Pancreas (tissue), 10 donors: ENCODE measurements around the gene CCDC122. TPM values are rescaled to one million over a fixed set of nuclear protein-coding genes. Genes with fewer than 3 reads are reported as not detected.

Source experiments
- ATAC-seq, 4 donors: fragments of 200-7000 bp; cut with Tn5 transposase; one replicate each; pipeline versions ENCODE4 v1.8.0 to v1.9.1; 2020; ENCODE audit warnings: mild to moderate bottlenecking in 4 of 4, moderate library complexity in 4 of 4
- DNase-seq, 6 donors: peaks; one replicate each; pipeline ENCODE4 v3.0.0-alpha.2; 2020
- FAIRE-seq: peaks from 2 replicates; lab custom pipeline; 2012; peaks lifted over from hg19 to GRCh38; lab: Jason Lieb, UNC
- H3K27ac ChIP-seq, 4 donors: fragments of 200-600 bp; sonication (generic); 1 replicate in 3 of 4; 2 replicates in 1 of 4; pipeline versions ENCODE4 v1.5.0 to v1.8.0; 2020
- H3K27me3 ChIP-seq, 4 donors: fragments of 200-600 bp; one replicate each; pipeline ENCODE4 v1.8.0; 2021
- H3K36me3 ChIP-seq, 3 donors: fragments of 200-600 bp; sonication (generic) in 1 of 3; one replicate each; pipeline versions ENCODE4 v1.5.0 to v1.8.0; 2020 to 2021
- H3K4me1 ChIP-seq, 3 donors: fragments of 200-600 bp; one replicate each; pipeline ENCODE4 v1.8.0; 2021
- H3K4me3 ChIP-seq, 4 donors: fragments of 200-600 bp; sonication (generic) in 2 of 4; one replicate each; pipeline versions ENCODE4 v1.5.0 to v1.8.0; 2020 to 2021
- H3K9me3 ChIP-seq, 4 donors: fragments of 200-600 bp; one replicate each; pipeline ENCODE4 v1.8.0; 2021
- WGBS, 2 donors: extraction: QIAGEN DNeasy Blood & Tissue Kit; methylation state at CpG; one replicate each; pipeline ENCODE4 v1.1.7; 2013; 5-methylcytosine and 5-hydroxymethylcytosine counted together
- intact Hi-C, 3 donors: fragments of 100-400 bp; cut with DNase I; formaldehyde crosslinking; loops; one replicate each; pipeline versions ENCODE4 v1.11.1 to v1.14.2; 2022
- polyA plus RNA-seq, 2 donors: library from polyadenylated mRNA; stranded (reverse); fragments of 200-250 nt; gene quantifications; one replicate each; pipeline ENCODE4 v1.2.3, GENCODE V29; 2013
- total RNA-seq, 6 donors: library from RNA; stranded (reverse); fragmentation: NEBNext Ultra II Directional in 4 of 6; extraction: Animal tissue kit (Norgen Biotek cat#: 25700) in 4 of 6; gene quantifications; one replicate each; pipeline versions ENCODE4 v1.2.1 to v1.2.4, GENCODE V29; 2021 to 2023
- TF ChIP-seq, protein P1 (sequence below), 4 donors: fragments of 200-600 bp; sonication (generic) in 3 of 4; IDR thresholded peaks; one replicate each; pipeline versions ENCODE4 v1.5.0 to v1.8.0; 2021; ENCODE audit warnings: antibody characterized with exemption in 4 of 4
- donor health status: healthy with polysubstance abuse.
- donor health status: DM: no; HTN: no; CAD: no; lungs with moderate emphysema.
- donor health status: DM: no; HTN: no; CAD: no.
- donor health status: control.
- donor health status: control.
- donor health status: Bipolar disorder and iron deficiency.
- donor health status: DM: yes; HTN: yes; CAD: no.
- donor health status: DM: no; HTN: no; CAD: no.
- donor health status: DM: no; HTN: no; CAD: no.
- donor health status: DM: yes; HTN: yes; CAD: no.

Gene CCDC122
- total and polyA plus RNA-seq, 8 donors = 2.9 to 7.3 (median 4.7) TPM

DNA sequence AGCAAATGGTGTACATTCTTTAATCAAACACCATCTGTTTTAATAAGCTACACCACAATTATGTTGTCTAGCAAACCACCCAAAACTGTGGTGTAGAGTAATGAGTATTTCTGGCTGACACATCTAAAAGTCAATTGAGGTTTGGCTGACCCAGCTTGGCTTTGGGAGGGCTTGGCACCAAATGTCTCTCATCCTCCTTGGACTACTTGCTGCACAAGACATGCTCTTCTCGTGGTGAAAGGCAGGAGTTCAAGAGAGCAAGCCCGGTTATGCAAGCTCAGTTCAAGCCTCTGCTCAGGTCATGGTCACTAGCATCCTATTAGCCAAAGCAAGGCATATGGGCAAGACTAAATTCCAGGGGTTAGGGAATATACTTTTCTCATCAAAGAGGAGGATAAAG, 37.3 kb upstream of the CCDC122 start:
- intact Hi-C loops = loop anchor here in 1 of 3 donors (10.0 kb wide), 1 partner anchor 128 kb away; no protein-coding TSS in a partner anchor

DNA sequence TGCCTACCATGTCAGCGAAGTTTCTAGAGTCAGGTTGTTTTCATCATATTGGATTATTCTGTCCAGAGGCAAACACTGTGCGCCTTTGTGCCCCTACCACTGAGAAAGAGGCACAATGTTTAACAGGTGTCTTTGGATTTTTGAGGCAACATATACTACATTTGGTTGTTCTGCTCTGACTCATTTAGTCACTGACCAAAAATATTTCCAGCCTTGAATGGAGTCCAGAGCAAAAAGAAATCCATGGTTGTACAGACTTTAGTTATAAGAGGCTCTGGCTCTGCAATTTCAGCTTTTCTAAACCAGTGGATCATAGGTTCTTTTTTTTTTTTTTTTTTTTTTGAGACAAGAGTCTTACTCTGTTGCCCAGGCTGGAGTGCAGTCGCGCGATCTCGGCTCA, 35.9 kb upstream of the CCDC122 start:
- DNase-seq (no peak), ATAC-seq (peak in 1 of 4 donors; percentile 24), FAIRE-seq (no peak)
- intact Hi-C loops = loop anchor here in 1 of 3 donors (10.0 kb wide), 1 partner anchor 129 kb away; no protein-coding TSS in a partner anchor
- Histone ChIP-seq H3K9me3 (no peaks in the 10 kb centered on the region), H3K4me1 (no peaks in the 10 kb centered on the region), H3K4me3 (no peak overlapping the region), H3K27me3 (no peaks in the 10 kb centered on the region), H3K36me3 (no peaks in the 10 kb centered on the region), H3K27ac (no peak overlapping the region)
- TF ChIP-seq, protein P1, sequence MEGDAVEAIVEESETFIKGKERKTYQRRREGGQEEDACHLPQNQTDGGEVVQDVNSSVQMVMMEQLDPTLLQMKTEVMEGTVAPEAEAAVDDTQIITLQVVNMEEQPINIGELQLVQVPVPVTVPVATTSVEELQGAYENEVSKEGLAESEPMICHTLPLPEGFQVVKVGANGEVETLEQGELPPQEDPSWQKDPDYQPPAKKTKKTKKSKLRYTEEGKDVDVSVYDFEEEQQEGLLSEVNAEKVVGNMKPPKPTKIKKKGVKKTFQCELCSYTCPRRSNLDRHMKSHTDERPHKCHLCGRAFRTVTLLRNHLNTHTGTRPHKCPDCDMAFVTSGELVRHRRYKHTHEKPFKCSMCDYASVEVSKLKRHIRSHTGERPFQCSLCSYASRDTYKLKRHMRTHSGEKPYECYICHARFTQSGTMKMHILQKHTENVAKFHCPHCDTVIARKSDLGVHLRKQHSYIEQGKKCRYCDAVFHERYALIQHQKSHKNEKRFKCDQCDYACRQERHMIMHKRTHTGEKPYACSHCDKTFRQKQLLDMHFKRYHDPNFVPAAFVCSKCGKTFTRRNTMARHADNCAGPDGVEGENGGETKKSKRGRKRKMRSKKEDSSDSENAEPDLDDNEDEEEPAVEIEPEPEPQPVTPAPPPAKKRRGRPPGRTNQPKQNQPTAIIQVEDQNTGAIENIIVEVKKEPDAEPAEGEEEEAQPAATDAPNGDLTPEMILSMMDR (IDR thresholded peaks at IDR 0.05) = no peak
- 85 to 97% methylated on average over 6 of the region's 6 CpGs for WGBS, 2 donors

More for the DNA sequence above, 37.3 kb upstream of the CCDC122 start:
- FAIRE-seq (no peak), DNase-seq (no peak), ATAC-seq (no peak)
- Histone ChIP-seq H3K4me3 (no peak overlapping the region), H3K9me3 (no peaks in the 10 kb centered on the region), H3K4me1 (no peaks in the 10 kb centered on the region), H3K27ac (no peak overlapping the region), H3K27me3 (no peaks in the 10 kb centered on the region), H3K36me3 (no peaks in the 10 kb centered on the region)
- TF ChIP-seq, protein P1 (IDR thresholded peaks at IDR 0.05) = no peak
- WGBS, 2 donors = 44 to 60% methylated on average over 2 of the region's 2 CpGs

DNA sequence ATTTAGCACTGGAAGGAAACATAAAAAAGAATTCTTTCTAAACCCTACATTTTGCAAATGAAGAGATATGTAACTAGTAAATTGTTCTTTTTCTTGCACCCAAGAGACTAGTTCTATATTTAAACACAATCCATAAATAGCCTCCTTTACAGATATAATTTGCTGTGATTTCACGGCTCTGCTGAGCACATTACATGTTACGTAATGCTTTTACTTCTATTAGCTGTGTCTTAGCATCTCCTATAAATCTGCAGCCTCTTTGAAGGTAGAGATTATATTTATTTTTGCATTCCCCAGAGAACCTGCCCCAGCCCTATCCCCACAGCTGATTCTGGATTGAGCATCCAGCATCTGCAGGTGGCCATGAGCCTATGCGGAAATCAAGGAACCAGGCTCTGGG, 32.3 kb upstream of the CCDC122 start:
- DNase-seq = no peak
- FAIRE-seq = no peak

DNA sequence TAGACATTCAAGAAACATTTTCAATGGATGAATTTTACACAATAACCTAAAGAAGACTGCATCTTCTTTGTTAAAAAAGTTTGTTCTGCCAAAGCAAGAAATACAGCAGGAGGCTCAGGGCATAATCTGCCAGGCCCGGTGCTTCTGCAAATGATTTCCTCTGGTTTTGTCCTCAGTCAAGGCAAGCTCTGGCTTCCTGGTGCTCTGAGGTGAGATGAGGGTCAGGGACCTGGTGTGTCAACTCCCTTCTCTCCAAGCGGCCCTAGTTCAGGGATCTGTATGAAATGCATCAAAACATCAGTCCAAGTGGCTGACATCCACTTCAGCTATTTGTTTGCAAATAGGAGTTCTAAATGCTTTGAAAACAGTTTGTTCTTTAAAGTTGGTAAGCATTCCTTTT, 31.7 kb upstream of the CCDC122 start:
- no peak for ATAC-seq
- intact Hi-C loops = loop anchor here in 1 of 3 donors (10.0 kb wide), 1 partner anchor 134 kb away; no protein-coding TSS in a partner anchor
- H3K4me3 ChIP-seq = no peak overlapping the region
- H3K27ac ChIP-seq = no peak overlapping the region
- H3K9me3 ChIP-seq = no peaks in the 10 kb centered on the region
- H3K36me3 ChIP-seq = no peaks in the 10 kb centered on the region
- H3K4me1 ChIP-seq = peaks cover 0 to 2% (median 0%) of the 10 kb centered on the region in 3 donors
- DNase-seq = no peak
- WGBS, 2 donors = 65 to 74% methylated on average over 2 of the region's 2 CpGs
- H3K27me3 ChIP-seq = no peaks in the 10 kb centered on the region
- no peak for FAIRE-seq
- TF ChIP-seq, protein P1 (IDR thresholded peaks at IDR 0.05) = no peak

More for the DNA sequence above, 32.3 kb upstream of the CCDC122 start:
- Histone ChIP-seq H3K9me3 (no peaks in the 10 kb centered on the region), H3K4me1 (peaks cover 0 to 2% (median 0%) of the 10 kb centered on the region in 3 donors), H3K27me3 (no peaks in the 10 kb centered on the region), H3K36me3 (no peaks in the 10 kb centered on the region), H3K4me3 (no peak overlapping the region), H3K27ac (no peak overlapping the region)
- intact Hi-C loops = loop anchor here in 1 of 3 donors (10.0 kb wide), 1 partner anchor 133 kb away; no protein-coding TSS in a partner anchor
- 85 to 90% methylated on average over 3 of the region's 3 CpGs for WGBS, 2 donors
- TF ChIP-seq, protein P1 (IDR thresholded peaks at IDR 0.05) = no peak
- ATAC-seq = no peak

DNA sequence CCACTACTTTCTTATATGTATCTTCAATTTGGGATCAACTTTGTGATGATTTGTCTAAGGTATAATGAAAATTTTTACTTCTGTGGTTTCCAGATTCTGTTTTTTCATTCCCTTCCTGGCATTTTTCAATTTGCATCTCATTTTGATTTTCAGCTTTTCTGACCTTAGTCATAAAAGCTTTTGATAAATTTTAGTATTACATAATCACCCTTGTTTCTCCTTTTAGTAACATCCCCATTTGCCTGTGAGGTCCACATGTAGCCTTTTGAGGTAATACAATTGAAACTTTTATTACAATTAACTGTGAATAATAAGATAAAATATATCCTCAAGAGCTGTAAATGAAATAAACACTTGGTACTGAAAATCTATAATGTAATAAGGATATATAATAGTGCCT, 31.3 kb upstream of the CCDC122 start:
- intact Hi-C loops = loop anchor here in 1 of 3 donors (10.0 kb wide), 1 partner anchor 134 kb away; no protein-coding TSS in a partner anchor
- TF ChIP-seq, protein P1 (IDR thresholded peaks at IDR 0.05) = no peak
- no peak for DNase-seq
- Histone ChIP-seq H3K4me1 (peaks cover 0 to 2% (median 0%) of the 10 kb centered on the region in 3 donors), H3K27me3 (no peaks in the 10 kb centered on the region), H3K27ac (no peak overlapping the region), H3K9me3 (no peaks in the 10 kb centered on the region), H3K4me3 (no peak overlapping the region), H3K36me3 (no peaks in the 10 kb centered on the region)
- no peak for FAIRE-seq
- ATAC-seq = no peak
